Islet of Langerhans (tissue), 1 donor: ENCODE results near the gene TIRAP.

Experiments used
- FAIRE-seq: peaks from one replicate; lab custom pipeline; 2011; peaks lifted over from hg19 to GRCh38; lab: Jason Lieb, UNC

Gene TIRAP

DNA sequence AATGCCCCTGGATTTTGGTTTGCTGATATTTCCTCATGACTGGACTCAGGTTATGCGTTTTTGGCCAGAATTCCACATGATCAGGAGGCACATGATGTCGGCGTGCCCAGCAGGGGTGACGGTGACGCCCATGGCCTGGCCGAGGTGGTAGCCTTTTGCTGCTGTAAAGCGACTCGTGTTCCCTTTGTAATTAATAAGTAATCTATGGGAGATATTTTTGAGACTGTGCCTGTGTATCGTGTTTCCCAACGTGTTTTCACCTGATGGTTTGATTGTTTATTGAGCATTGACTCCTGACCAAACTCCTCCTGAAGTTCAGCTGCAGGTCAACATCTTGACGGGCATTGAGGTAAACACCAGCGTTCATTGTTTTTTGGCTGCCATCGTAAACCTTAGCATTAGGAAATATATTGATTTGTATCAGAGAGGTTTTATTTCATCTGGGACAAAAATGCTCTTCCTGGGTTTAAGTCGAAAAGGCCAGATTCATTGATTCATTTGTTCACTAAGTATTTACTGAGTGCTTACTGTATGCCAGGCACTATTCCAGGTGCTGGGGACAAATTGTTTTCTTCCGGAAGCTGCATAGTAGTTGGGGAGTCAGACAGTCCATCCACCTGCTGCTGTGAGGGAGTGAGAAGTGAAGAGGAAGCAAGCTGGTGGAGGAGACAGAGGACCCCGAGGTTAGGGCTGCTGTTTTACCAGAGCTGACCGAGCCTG, 44.5 kb downstream of the TIRAP start:
- FAIRE-seq, result no peak

DNA sequence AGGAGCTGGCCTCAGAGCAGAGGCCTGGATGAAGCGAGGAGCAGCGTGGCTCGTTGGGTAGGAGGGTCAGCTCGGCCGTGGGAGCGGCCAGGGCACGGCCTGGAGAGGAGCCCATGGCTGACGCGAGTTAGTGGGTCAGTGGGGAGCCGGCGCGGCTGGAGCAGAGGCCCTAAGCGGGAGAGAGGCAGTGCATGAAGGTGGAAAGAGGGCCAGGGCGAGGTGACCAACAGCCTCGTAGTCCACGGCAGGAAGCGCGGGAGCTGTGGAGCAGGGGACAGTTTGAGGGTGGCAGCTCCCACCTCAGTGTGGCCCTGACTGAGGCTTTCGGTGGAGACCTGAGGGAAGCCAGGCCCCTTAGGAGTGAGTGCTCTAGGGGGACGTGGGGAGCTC, 45.1 kb downstream of the TIRAP start:
- FAIRE-seq, result no peak

DNA sequence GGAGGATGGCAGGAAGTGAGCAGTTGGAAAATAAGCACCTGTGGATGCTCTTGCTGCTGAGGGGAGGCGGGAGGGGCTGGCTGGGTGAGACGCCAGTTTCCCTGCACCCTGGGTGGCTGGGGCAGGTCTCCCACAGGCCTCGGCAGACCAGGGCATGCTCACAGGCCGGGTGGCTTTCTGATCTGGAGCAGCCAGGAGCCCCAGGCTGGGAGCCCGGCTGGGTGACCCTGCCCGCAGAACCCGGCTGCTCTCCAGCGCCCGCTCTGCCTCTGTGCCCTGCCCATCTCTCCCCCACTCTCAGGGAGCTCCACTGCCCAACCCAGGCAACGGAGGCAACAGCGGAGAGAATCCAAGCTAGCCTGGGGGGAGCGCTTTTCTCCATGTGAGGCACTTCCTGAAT, 45.6 kb downstream of the TIRAP start:
- FAIRE-seq, result no peak

DNA sequence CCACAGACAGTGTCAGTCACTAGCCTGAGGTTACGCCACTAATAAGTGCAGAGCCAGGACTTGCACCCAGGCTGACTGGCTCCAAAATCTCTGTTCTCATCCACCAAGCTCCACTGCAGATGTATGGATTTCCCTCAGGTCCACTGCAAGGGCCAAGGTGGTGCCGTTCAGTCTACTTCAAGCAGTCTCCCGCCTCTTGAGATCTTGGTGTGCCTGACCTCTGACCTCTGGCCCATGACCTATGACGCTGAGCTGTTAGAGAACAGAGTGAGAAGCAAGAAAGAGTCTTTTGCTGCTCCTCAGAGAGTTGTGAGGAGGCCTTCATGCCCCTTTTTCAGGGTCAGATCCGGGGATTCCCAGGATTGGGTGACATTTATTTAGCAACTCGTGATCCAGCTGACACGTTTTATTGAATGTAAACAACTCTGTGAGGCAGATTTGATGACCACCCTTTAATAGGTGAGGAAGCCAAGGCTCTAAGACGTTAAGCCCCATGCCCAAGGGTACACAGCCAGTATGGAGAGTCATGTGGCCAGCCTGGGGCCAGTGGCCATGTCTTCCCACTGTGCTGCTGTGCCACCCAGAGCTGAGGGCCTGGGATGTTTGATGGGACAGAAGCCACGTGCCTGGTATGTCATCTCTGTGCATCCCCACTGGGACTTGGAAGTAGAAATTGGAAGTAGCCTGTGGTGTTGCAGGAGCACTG, 46.2 kb downstream of the TIRAP start:
- FAIRE-seq, result no peak

DNA sequence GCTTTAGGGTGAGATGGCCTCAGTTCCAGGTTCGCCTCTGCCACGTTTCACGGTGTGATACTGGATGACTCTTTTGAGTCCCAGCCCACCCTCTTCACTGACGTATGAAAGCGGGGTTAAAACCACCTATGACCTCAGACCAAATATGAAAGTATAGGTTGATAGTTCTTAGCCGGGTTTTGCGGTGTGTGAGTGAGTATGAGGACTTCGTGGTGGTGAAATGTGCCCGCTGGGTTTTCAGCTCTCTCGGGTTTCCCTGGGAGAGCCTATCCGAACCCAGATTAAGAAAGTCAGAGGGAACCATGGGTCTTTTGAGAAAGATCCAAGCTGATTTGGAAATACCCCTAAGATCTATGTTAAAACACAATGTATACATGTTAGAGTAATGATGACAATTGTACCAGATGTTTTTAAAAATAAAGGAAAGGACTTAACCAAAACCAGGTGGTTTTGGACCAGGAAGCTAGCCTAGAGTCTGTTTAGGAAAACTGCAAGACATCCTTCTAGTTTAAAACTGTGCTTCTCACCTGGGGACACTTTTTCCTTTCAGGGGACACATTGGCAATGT, 46.8 kb downstream of the TIRAP start:
- FAIRE-seq, result no peak

DNA sequence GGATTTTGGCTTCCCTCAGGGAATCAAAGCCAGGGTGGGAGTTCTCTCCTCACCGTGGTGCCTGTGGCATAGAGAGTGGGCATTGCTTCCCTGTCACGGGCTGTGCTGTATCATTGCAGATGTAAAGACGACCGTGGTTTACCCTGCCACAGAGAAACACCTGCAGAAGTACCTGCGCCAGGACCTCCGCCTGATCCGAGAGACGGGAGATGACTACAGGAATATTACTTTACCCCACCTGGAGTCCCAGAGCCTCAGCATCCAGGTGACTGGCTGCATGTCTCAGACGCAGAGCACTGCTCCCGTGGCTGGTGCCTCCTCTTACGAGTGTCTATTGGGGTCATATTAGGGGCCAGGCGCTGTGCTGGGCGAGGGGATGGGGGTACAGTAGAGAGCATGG, 48.4 kb downstream of the TIRAP start:
- no peak for FAIRE-seq

DNA sequence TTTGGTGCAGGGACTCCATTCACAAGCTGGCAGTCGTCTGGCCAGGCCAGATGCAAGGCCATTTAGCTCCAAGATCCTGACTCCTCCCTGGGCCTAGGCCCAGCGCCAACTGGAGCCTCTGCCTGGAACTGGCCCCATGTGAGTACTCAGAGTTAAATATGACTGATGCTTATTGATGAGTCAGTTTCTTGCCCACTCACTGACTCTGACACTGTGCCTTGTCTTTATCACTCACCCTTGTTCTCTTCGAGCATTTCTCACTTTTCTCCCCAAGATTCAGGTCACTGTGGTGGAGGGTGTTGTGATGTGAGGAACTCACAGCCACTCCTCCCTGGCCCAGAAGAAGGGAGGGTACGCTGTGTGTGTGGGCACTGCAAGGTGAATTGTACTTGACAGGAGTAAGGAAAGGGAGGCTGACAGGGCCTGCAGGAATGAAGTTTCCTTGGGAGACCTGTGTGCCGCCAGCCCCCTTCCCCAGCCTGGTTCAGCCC, 49.4 kb downstream of the TIRAP start:
- FAIRE-seq, result no peak

DNA sequence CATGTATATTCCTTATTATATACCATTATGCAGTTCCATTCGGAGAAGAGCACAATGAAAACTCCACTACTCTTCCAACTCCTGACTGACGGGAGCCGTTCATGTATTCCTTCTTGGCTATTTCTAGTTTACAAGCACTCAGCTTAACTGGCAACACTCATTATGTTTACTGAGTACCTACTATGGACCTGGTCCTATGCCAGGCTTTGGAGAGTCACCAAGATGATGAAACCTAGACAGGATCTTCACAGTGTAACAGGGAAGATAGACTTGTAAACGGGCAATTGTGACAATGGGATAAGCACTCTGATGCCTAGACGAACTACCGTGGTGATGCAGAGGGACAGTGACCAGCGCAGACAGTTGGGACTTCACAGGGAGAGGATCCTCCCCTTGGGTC, 50.2 kb downstream of the TIRAP start:
- no peak for FAIRE-seq

DNA sequence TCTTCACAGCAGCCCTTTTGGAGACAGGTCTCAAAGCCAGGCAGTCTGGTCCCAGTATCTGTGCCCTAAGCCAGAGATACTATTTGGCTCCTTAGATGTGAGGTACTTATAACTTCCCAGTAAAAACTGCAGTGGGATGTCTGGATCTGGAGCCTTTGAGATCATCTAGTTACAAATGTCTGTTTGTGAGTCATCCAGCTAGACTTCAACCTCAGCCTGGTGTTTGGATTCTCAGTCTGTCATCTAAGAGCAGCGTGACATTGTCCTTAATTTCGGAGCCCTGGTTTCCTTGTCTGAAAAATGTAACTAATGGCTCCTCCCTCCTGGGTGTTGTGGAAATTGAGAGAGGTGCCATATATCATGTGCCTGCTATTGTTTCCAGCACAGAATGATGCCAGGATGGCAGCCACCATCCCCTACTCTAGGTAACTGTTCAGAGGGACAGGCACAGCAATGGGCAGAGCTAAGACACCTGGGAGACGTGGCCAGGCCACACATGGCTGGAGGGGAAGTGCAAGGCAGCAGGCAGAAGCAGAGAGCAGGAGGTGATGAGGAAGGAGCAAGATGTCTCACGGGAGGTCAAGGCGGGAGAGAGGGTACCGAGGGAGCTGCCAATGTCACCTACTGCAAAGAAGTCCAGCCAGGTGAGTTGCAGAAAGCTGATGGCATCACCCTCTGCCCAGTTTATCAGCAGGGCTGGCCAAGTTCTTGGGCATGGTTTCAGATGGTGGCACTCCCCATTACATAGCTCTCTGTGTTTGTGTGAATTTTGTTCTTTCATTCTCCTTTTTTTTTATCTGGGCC, 52.0 kb downstream of the TIRAP start:
- no peak for FAIRE-seq

DNA sequence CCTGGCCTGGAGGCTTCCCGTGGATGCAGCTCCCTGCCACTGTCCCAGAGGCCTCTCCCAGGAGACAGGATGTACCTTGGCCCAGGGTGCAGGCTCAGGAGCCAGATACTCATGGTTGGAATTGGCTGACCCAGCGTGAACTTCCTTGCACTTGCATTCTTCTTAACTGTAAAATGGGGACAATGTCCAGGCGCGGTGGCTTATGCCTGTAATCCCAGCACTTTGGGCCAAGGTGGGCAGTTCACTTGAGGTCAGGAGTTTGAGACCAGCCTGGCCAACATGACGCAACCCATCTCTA, 52.5 kb downstream of the TIRAP start:
- FAIRE-seq, result no peak

DNA sequence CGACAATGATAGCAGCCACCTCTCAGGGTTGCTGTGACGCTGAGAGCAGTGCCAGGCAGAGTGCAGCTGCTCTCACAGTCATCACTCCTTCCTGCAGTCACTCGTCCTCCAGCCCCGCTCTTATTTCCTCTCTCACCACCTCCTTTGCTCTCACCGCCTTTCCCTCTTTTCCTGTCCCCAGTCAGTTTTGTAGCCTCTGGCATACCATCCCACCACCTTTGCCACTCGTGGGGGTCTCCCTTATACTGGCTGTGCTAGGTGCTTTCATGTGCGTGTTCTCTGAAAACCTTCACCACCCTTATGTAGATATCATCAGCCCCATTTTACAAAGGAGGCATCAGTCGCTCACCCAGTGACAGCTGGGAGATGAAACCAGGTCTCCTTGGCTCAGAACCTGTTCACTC, 53.2 kb downstream of the TIRAP start:
- no peak for FAIRE-seq

DNA sequence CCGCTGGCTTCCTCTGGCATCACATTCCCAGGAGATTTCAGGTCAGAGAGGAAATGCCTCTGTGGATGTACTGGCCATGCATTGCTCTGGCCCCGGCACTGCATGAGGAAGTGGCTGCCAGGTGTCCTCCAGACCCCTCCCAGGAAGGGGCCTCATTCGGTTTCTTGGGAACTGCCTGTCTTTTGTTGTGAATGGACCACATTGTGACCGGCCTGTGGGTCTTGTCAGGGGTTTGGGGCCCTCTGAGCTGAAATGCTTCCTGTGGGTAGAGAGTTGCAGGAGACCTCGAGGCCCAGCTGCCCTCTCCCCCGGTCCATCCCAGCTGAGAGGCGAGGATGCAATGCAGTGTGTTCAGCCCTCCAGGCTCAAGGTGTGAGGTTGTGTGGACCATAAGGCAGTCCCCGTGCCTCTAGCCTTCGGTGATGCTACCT, 53.8 kb downstream of the TIRAP start:
- FAIRE-seq, result no peak

DNA sequence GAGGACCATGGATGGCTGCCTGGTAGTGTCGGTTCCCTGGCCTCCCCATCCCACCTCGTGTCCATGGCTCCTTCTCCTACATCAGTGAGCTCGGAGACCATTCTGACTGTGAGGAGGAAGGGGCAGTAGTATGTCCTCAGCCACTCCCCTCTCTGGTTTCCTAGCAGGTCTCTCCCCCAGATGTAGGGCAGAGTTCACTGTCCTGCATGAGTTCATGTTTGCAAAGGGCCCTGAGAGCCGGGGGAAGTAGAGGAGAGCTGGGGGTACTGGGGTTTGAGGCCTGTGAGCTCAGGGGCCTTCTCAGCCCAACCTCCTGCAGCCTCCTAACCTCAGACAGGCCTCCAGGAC, 54.2 kb downstream of the TIRAP start:
- no peak for FAIRE-seq

DNA sequence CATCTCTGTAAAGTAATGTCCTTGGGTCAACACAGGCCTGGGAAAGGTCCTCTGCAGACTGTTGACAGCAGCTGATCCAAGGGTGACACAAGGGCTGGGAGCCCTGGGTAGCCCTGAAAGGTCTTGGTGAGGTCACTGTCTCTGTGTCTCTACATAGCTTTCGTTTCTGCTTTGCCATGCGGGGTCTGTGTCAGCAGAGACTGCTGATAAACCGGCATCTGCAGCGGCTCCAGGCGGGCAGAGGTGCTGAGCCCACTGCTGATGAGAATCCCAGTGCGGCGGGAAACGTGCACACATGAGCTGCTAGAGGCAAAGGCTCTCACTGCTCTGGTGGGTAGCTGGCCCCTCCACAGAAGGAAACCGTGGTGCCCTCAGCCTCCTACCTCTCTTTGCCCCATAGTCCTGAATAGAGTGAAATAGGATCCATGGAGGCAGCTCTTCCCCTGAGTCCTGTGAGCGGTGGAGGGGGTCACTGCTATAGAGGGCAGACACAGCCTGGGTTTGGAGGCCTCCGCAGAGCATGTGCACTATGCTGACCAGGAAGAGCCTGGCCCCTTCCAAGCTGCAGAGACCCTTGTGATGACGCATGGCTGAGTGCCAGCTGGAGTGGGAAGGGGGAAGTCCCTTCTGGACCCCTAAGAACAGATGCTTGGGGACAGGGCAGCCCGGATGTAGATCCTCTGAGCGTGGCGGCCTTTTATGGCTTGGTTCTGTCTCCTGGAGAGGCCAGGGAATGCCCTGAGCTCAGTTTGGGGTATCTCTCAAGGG, 54.8 kb downstream of the TIRAP start:
- FAIRE-seq, result no peak

DNA sequence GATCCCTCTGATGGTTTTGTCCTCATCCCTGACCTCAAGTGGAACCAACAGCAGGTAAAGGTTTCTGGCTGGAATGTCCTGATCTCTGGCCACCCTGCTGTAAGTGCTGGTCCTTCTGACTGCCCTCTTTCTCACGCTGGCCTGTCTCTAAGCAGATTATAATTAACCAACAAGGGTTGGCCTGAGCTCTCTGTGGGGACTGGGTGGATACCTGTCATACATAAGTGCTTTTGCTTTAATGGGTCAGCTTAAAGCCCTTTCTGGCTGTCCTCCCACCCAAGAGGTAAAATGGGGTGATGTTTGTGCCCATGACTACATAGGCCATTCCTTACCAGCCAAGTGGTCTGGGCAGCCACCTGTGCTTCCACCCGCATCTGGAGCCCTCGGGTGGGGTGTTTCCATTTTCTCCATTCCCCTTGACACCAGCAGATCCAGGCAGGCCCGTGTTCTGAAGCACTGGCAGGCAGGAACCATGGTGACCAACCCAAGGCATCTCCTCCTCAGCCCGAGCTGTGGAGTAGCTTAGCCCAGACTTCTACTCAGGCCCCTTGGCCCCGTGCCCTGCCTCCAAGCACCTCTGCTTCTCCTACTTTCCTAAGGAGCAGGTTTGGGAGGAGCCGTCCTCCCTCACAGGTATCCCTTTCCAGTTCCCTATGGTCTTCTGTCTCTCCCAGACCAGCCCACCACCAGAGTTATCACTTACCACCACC, 55.6 kb downstream of the TIRAP start:
- no peak for FAIRE-seq

DNA sequence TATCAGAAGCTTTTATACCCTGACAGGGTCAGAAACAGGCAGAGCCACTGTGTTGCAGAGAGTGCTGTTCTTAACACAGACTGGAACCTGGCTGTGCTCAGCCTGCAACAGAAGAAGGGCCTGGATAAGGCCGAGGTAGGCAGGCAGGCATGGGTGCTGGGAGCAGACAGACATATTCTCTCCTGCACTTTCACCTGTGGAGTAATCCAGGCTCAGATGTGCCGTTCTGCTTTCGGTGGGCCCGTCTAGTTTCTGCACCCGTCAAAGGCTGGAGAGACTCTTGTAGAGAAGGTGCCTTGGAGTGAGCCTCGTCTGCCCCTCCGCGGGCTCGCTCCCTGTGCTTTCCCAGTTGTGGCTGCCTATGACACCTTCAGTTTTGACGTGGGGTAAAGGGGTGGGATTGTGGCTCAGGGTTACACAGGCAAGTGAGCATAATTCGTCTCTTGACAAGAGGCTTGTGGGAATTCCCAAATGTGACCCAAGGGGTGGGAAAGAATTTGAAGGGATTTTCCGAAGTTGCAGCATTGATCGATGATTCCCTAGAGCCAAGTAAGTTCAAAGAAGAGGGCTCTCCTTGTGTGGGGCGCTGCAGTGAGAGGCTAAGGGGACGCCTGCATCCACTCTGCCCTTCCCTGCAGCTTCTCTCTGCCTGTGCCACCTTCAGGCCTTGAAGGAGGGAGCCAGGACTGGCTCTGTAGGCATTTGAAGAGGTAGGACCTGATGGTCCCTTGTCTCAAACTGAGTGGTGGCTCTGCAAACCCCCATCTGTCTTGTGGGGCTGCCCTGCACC, 56.4 kb downstream of the TIRAP start:
- FAIRE-seq, result no peak

DNA sequence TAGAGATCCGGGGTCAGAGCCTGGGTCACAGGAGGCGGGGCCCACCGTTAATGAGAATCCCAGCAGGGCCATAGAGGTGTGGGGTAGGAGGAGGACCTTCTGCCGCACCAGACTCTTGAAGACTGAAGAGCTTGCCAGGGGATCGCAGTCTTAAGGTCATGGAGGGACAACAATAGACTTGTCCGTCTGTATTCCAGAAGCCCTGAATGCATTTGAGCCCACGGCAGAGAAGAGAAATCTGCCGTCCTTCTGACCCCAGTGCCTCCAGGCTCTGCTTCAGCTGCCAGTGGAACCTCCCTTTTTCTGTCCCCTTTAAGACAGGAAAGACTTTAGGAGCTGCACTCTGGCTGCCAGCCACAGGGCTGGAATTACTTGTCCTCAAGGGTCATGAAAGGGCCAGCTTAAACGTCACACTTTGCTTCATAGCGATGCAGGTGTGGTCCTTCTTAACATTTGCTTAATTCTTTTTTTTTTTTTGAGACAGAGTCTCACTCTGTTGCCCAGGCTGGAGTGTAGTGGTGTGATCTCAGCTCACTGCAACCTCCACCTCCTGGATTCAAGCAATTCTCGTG, 57.1 kb downstream of the TIRAP start:
- no peak for FAIRE-seq

DNA sequence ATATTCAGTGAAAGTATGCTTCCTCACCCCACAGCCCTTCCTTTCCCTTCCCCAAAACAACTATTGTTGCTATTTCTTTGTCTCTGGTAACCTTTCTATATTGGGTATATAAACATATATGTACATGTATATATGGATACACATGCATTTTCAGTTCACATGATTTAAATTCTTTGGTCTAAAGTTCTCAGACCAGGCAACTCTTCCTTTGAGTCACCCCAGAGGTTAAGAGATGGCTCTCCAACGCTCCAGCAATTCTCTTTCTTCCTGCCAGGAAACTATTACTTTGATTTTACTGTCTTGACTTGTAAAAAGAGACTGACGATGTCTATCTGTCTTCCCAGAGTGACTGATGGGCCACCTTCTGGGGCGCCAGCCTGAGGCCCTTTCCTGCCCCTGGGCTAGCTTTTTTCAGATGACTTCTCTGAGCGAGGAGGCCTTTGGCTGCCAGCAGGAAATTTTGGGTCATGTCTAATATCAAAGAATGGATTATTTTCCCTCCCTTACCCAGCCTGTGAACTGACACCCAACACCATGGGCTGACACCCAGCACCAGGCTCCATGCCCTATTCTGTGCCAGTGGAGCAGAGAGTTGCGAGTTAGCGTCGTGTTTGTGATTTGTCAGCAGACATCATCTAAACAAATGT, 58.2 kb downstream of the TIRAP start:
- no peak for FAIRE-seq

DNA sequence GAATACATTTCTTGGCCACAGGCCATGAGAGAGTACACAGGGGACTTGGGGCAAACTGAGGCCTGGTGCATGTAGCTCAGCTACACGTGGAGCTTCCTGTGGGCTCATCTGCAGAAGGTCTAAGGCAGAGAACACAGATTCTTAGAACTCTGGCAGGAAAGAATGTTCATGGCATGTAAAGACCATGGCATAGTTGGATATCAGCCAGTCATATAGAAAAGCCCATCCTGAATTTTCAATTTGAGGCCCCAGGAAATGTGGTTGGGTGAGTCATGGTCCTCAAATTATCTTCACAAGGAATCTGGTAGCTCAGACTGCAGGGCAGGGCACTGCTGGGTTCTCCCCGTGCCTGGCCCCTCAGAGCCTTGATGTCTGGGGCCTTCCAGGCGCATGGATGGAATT, 58.9 kb downstream of the TIRAP start:
- FAIRE-seq, result no peak

DNA sequence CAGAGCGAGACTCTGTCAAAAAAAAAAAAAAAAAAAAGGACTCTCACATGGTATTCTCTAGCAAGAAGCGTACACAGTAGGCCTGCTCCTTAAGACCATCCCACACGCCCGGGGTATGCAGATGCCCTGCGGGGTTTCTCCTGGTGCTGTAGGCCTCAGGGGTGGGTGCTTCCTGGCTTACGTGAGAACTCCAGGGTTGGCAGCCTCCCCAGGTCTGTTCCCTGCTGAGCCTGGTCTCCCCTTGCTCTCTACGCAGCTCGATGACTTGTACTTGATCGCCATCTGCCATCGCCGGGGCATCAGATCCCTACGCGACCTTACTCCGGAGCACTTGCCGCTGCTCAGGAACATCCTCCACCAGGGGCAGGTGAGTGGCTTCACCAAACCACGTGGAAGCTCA, 60.2 kb downstream of the TIRAP start:
- FAIRE-seq, result no peak
